IPS-18c (cell line): Measurements from ENCODE around the gene PTX4.

Source experiments
- H3K4me3 ChIP-seq: 2 replicates; pipeline ENCODE4 v1.7.0; 2013; ENCODE audit warnings: low read depth, mild to moderate bottlenecking, low read length, moderate library complexity; ENCODE audit not compliant: insufficient read depth
- H3K9me3 ChIP-seq: one replicate; pipeline ENCODE4 v1.6.1; 2013; ENCODE audit warnings: mild to moderate bottlenecking, low read length, moderate library complexity; ENCODE audit not compliant: control insufficient read depth, insufficient read depth

The PTX4 gene

DNA sequence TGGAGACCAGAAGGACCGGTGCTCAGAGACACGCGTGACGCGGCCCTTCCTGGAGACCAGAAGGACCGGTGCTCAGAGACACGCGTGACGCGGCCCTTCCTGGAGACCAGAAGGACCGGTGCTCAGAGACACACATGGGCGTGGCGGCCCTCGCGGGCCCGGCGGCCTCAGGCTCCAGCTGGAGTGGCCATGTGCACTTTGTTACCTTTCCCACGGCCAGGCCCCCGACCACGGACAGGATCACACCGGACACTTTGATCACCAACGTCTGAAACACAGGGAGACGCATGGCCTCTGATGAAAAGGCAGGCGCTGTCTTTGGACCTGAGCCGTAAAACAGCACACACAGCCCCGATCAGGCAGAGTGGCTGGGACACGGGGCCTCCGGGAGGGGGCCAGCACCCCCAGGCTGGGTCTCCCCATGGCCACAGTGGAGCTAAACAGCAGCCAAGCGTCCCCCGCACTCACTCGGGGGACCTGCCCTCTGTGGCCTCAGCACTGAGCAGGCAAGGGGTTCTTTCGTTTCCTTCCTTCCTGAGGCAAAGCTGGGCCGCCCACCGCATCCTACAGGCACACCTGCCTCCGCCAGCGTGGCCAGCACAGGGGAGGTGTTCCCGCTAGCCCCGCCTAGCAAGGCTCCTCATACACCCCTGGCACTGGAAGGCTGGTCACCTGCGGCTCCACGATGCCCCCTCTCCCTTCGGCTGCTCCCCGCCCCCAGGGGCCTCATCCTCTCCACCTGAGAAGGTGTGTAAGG is 31.1 kb downstream of the PTX4 start:
- no peak overlapping the region for H3K4me3 ChIP-seq
- H3K9me3 ChIP-seq: no peaks in the 10 kb centered on the region

DNA sequence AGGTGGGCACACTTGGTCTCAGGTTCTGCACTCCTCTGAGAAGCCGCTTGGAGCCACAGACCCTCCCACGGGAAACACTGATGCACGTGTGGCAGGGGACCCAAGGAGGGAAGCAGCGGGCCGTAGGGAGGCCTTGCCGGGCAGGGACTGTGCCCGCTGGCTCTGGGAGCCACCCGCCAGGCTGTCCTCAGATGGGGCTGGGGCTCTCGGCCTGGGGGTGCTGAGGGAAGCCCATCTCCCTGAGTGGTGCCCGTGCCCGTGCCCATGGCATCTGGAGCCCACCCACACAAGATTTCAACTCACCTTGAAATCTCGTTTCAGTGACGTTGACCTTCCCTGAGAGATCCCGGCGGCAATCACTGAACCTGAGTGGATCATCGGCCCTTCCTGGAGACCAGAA is 31.8 kb downstream of the PTX4 start:
- no peak overlapping the region for H3K4me3 ChIP-seq
- H3K9me3 ChIP-seq: no peaks in the 10 kb centered on the region

DNA sequence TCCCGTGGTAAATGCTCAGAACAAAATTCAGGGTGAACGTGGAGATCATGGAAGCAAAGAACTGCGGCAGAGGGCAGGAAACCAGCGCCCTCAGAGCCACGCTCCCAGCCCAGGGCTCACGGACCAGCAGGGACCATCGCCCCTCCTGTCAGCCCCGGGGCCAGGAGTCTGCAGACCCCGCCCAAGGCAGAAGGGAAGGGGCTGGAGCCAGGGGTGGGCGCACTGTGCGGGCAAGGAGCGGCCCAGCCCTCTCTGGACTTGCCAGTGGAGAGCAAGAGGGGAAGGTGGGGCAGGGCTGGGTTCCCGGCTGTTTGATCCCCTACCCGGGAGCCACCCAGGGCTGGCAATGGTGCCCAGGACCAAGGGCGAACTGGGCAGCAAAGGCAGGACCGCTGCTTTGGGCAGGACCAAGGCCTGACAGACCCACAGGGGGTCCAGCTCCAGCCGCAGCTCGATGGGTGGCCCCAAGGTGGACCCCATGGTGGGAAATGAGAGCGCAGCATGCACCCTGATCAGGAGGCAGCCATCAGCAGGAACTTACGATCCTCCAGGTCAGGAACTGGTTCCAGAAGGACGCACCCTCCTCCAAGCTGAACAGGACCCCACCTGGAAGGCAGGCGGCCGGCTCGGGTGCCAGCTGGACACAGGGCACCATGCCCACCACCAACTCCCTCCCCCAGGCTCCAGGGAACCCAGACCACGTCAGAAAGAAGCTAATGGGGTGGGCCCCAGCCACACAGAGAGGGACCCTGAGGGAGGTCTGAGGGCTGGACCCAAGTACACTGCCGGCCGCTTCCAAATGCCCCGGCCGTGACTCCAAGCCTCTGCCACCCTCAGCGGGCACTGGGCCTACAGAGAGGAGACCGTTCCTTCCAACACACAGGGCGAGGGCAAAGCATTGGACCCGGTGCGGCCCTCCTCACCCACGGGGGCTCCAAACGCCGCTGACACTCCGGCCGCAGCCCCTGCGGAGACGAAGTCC is 33.3 kb downstream of the PTX4 start:
- H3K4me3 ChIP-seq: no peak overlapping the region
- no peaks in the 10 kb centered on the region for H3K9me3 ChIP-seq

DNA sequence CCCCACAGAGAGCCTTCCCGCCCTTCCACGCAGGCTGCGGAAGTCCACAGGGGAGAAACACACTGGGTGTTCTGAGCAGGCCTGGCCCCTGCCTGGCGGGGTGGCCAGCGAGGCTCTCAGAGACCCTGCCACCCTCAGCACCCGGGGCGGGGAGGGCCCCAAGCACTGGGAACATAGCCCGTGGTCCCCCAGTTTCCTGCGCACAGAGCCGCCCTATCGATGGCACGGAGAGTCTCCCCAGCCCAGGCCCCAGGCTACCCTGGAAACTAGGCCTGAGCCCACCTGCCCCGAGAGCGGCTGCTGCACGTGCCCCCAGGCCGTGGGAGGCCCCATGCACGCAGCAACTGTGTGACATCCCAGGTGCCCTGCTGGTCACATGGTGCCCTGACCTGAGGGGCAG is 34.2 kb downstream of the PTX4 start:
- Histone ChIP-seq H3K9me3 (no peaks in the 10 kb centered on the region), H3K4me3 (no peak overlapping the region)

DNA sequence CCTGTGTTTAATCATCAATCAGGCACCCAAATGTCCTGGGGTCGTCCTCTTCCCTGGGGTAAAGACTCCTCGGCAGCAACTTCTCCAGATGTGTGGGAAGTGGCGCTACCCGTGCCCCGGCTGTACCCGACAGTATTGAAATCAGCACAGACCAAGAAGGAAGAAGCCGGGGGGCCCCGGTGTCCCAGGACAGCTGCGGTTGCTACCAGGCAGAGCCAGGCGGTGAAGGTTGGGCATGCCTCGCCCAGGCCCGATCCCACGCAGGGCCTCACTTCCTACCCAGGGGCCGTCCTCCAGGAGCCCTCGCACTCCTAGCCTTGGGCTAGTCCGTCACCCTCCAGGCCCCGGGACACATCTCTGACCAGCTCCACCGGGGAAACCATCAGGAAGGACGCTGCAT is 35.4 kb downstream of the PTX4 start:
- no peaks in the 10 kb centered on the region for H3K9me3 ChIP-seq
- no peak overlapping the region for H3K4me3 ChIP-seq

DNA sequence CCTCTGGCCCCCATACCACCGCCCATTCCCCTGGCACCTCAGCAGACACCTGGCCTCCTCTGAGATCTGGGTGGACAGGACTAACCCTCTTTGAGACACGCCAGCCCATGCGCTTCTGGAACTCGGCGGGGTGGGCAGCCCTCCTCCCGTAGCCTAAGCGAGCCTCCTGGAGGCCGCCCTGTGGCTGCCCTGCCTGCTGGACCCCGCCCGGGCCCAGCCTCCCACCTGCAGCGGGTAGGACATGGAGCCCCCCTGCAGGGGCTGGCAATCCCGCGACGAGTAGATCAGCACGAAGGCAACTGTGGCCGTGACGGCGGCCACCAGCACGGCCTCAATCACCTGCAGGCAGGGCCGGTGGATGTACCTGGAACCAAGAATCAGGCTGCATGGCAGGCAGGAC is 36.2 kb downstream of the PTX4 start:
- H3K9me3 ChIP-seq: no peaks in the 10 kb centered on the region
- no peak overlapping the region for H3K4me3 ChIP-seq

DNA sequence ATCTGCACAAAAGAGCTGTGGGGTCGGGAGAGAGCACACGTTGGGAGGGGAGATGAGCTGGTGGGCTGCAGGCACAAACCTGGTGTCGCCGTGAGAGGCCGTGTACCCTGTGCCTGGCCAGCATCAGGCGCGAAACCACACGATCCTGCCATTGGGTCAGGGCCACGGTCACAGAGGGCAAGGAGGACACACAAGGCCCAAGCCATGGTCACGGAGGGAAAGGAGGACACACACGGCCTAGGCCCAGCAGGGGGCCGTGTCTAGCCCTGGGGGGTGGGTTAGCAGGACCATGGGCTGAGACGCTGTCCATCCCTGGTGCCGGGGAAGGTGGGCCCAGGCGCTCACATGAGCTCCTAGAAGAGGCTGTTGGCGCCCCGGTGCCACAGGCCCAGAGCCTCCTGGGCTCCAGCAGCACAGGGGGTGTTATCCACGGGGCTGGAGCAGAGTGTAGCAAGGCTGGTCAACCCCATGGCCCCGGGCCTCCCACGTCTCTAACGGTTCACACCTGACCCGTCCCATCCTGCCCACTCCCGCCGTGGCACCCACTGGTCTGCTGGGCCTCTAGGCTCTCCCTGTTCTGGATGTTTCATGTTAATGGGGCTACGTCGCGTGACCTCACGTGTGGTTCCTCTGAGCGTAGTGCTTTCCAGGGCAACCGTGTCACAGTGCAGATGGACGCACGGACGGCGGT is 36.9 kb downstream of the PTX4 start:
- H3K9me3 ChIP-seq: no peaks in the 10 kb centered on the region
- no peak overlapping the region for H3K4me3 ChIP-seq

DNA sequence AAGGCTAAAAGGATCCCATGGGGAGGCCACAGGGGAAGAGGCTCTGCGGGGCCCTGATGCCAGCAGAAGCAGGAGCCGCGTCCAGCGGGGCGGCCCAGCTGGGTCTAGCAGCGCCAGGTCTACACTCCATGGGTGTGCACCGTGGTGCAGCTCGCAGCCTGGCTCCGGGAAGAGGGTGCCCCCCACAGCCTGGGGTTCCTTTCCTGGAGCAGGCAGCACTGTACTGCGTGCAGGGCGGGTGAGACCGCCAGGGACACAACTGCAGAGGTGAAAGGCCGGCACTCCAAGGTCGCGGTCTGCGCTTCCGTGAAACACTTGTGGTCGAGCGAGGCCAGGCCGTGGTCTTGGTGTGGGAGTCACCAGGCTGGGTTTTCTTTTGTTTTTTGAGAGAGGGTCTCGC is 37.9 kb downstream of the PTX4 start:
- Histone ChIP-seq H3K4me3 (no peak overlapping the region), H3K9me3 (no peaks in the 10 kb centered on the region)

DNA sequence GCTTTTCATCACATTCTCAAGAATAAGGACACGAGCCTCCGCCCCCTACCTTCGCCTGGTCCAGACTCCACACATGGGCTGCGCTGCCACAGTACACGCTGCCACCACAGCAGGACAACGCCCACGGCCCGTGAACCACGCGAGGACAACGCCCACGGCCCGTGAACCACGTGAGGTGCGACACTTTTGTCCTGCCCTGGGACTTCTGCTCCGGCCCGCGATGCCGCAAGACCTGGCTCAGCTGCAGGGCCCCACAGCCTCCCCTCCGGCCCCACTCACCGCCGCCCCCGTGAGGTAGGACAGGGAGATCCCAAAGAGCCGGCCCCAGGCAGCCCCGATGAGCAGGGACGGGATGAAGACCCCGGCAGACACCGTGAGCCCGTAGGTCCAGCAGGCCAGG is 38.5 kb downstream of the PTX4 start:
- H3K9me3 ChIP-seq: no peaks in the 10 kb centered on the region

DNA sequence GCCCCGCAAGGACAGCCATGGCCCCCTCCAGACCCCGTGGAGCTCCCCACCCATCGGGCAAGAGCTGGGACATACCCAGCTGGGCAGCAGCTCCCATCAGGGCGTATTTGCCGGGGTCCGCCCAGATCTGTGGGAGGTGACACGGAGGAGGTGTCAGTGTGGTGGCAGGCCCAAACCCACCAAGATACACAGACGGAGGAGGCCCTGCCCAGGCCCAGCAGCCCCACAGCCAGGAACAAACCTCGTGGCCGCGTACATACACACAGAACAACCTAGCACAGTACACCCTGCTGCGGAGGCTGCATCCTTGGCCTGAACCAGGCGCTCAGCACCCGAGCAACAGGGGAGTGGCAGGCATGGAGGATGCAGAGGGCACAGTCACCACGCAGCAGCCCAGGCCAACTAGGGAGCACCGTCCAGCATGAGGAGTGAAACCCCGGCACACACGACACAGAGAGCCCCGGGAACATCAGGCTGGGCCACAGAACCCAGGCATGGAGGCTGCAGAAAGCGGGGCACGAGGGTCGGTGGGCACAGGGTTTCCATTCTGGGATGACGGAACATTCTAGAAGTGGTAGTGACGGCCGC is 39.4 kb downstream of the PTX4 start:
- Histone ChIP-seq H3K4me3 (no peak overlapping the region), H3K9me3 (no peaks in the 10 kb centered on the region)

More for the DNA sequence above, 38.5 kb downstream of the PTX4 start:
- H3K4me3 ChIP-seq: no peak overlapping the region

DNA sequence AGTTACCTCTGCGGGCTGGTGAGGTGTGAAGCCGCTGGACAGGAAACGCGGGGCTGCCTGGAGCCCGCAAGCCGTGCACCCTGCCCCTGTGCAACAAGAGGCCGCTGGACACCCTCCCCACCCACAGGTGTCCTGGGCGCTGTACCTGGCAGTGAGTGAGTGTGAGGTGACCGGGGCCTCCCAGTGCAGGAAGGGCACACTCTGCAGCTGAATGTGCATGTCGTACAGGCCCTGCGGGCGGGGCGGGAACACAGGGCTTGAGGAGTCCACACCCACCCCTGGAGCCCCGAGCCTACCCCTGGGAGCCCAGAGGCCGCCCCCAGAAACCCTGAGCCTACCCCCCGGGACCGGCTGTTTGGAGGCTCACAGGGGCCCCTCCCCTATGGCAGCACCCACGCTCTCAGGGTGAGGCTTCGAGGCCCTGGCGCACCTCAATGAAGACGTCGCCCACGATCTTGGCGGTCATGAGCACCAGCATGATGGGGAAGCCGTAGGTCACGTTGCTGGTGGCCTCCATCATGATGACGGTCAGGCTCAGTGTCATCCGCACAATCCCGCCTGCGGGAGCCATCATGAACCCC is 40.1 kb downstream of the PTX4 start:
- H3K4me3 ChIP-seq: no peak overlapping the region
- no peaks in the 10 kb centered on the region for H3K9me3 ChIP-seq

DNA sequence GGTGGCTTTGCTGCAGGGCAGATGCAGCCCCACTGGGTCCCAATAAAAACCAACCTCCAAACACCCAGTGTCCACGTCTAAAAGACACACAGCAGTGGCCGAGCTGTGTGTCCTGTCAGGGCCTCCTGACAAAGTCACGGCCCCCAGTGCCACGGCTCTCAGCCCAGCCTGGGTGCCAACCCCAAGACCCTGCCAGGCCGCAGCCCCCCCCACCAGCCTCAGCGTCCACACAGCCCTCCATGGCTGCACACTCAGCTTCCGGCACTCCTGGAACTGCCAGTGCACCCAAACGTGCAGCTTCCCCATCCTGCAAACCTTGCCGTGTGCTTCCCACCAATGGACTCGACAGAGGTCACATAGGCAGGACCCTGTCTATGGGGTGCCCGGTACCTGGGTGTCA is 40.8 kb downstream of the PTX4 start:
- Histone ChIP-seq H3K4me3 (no peak overlapping the region), H3K9me3 (no peaks in the 10 kb centered on the region)

DNA sequence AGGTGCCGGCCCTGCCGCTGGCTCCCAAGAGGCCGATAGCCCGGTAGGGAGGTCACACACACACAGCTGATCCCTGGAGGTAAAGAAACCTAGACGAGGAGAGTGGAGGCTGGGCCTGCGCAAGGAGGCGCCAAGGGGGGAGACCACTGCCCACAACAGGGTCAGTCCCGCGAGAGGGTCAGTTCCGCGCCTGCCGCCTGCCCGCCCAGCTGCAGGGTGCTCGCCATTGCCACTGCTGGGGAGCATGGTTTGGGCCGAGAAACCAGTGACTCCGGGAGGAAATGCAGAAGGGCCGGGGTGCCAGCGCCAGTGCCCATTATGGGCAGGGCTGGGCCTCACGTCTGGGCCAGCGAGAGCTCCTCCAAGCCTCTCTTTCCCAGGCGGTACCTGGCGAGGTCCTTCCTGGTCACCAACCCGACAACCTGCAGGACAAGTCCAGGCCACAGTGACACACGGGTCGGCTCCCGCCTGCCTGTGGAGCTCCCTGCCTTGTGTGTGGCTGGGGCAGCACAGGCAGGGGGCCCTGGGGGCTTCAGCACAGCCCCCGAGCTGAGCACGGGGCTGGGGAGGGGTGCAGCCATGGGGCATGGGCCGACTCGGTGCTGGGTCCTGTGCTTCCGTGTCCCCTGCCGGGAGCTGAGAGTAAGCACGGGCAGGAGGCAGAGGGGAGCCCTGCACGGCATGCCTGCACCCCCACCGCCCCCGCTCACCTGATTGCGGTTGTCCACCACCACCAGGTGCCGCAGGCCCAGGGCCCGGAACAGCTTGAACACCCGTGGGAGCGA is 42.3 kb downstream of the PTX4 start:
- Histone ChIP-seq H3K4me3 (no peak overlapping the region), H3K9me3 (no peaks in the 10 kb centered on the region)

DNA sequence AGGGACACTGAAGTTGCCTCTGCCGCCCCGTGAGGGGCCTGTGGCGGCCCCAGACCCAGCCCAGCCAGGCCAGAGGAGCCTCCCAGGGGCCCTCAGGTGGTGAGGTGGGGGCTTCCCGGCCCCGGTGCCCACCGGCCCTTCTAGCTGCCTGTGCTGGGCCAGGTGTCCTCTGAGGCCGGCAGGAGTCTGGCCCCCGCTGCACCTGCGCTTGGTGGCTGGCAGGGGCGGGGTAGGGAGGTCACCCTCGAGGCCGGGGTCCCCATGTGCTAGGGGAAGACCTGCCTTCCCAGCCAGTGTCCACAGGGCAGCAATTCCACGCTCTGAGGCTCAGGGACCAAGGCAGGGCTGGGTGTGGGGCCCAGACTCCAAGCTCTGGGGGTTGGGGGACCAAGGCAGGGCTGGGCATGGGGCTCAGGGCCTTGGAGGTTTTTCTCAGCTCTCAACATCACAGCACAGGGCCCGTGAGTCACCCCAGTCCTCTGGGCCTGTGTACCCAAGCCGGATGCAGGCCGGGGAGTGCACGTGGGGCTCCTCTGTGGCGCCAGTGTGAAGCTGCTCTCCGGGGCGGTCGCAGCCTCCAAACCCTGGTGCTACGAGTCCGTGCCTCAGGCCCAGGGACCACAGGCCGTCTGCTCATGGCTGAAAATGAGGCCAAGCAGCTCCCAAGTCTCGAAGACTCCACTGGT is 43.1 kb downstream of the PTX4 start:
- Histone ChIP-seq H3K4me3 (no peak overlapping the region), H3K9me3 (no peaks in the 10 kb centered on the region)

DNA sequence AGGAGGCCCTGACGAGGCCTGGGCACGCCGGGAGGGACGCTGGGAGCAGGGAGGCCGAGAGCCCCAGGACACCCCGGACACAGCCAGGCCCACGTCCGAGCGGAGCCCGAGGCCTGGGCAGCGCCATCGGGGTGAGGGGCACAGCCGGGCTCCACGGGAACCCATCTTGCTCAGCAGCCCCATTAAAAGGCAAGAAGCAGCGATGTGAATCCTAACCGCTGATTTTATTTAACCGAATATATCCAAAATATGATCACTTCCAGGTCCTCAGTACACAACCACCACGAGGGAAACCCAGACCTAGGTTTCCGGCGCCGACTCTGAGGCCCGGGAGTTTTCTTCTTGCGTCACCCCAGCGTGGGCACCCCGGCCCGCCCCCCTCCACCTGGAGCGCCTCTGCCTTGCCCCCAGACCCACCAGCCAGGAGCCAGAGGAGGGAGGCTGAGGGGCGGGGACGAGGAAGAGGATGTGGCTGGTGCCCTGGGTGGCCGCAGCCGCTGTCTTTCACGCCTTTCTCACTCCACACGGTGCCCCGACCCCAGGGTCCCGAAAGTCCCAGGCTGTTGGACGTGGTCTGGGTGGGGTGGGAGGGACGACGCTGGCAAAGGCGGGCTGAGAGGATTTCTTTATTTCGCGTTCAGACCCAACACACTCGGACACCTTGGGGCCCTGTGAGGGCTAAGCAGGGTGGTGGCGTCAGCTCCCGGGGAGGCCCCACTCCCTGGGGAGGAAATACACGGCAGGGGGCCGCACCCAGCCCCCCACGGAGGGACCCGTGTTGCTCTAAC is 43.8 kb downstream of the PTX4 start:
- no peak overlapping the region for H3K4me3 ChIP-seq
- H3K9me3 ChIP-seq: no peaks in the 10 kb centered on the region
